ENCODE data around the gene TCEAL4. TPM values are rescaled to one million over a fixed set of nuclear protein-coding genes. Genes with fewer than 3 reads are reported as not detected.

TCEAL4 gene
- total RNA-seq, 6 donors from 2014 or later = 68.5 to 141 (median 90.8) TPM

DNA sequence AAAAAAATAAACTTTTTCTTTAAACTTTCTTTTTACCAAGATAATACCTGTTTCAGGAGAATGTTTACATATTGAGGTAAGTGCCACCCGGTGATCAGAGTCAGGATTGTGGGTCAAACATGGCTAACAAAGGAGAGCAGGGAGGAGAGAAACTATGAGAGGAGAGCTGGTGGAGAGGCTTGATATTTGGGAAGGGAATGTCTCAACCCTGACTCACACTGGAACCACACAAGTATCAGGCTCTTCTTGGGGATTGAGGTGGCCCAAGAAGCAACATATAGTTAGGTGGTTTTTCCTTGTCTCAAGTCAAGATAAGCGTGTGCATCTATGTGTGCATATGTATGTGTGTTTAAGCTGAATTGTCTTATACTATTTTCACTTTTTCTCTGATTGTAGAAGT lies 50.1 kb downstream of the TCEAL4 start:
- Histone ChIP-seq H3K27ac (no peak overlapping the region), H3K4me3 (no peak overlapping the region), H3K4me1 (no peaks in the 10 kb centered on the region), H3K27me3 (no peaks in the 10 kb centered on the region), H3K36me3 (no peaks in the 10 kb centered on the region), H3K9me3 (no peaks in the 10 kb centered on the region)
- DNase-seq (no peak), ATAC-seq (ENCODE audit: low FRiP score in 2 of 2) (no peak)
- WGBS, 2 donors = 50 to 77% methylated on average over 2 of the region's 2 CpGs
- TF ChIP-seq EP300 (IDR thresholded peaks at IDR 0.05) (no peak), CTCF (IDR thresholded peaks at IDR 0.05) (no peak), POLR2AphosphoS5 (IDR thresholded peaks at IDR 0.05) (no peak), POLR2A (IDR thresholded peaks at IDR 0.05) (no peak)

Other genes with a start within 250 kb of the TCEAL4 start
- 10 to 100 TPM; 32.2 to 92.7 (median 36.4) TPM for gene TCEAL9, start 229.0 kb upstream of the TCEAL4 start, total RNA-seq
- gene BEX3, start 209.0 kb upstream of the TCEAL4 start, total RNA-seq = 100 to 1,000 TPM in 4 of 6 donors, 10 to 100 TPM in 2; 89.4 to 204 (median 142) TPM
- gene RAB40A, start 66.0 kb upstream of the TCEAL4 start, total RNA-seq = 1 to 10 TPM in 1 of 6 donors, under 1 TPM in 5; 0.24 to 3.1 (median 0.56) TPM
- 10 to 100 TPM; 17.8 to 27.9 (median 25.2) TPM for gene TCEAL3, start 22.4 kb downstream of the TCEAL4 start, total RNA-seq
- gene TCEAL1, start 43.5 kb downstream of the TCEAL4 start, total RNA-seq = 10 to 100 TPM; 26.9 to 62.1 (median 48.6) TPM
- 100 to 1,000 TPM; 154 to 253 (median 186) TPM for gene MORF4L2, start 101.2 kb downstream of the TCEAL4 start, total RNA-seq
- not detected for gene TMEM31, start 125.4 kb downstream of the TCEAL4 start, total RNA-seq
- 1 to 10 TPM in 1 of 6 donors, under 1 TPM in 1, not detected in 4; 0.49 to 2.1 TPM for gene PLP1, start 191.3 kb downstream of the TCEAL4 start, total RNA-seq
- 1 to 10 TPM in 2 of 6 donors, under 1 TPM in 3, not detected in 1; 0.37 to 1.1 (median 0.84) TPM for gene RAB9B, start 246.7 kb downstream of the TCEAL4 start, total RNA-seq

Data from upper lobe of left lung (tissue), 6 donors.